Activated B cell treated with CpG ODN at 0.5 μM for 24 hours (primary cell): ENCODE results near the gene KRTAP15-1. TPM values are rescaled to one million over a fixed set of nuclear protein-coding genes. Genes with fewer than 3 reads are reported as not detected.

Experiments
- ATAC-seq: fragments of 200-7000 bp; cut with Tn5 transposase; one replicate; pipeline ENCODE4 v1.10.0; 2021; ENCODE audit warnings: low read depth, mild to moderate bottlenecking, moderate library complexity
- CTCF ChIA-PET: fragments of 350-600 bp; sonication (Branson Sonifier 250); formaldehyde crosslinking; loops from one replicate; lab custom pipeline; 2021; ENCODE audit warnings: antibody characterized with exemption; lab: Charles Lee
- POLR2A ChIA-PET: fragments of 350-600 bp; sonication (Branson Sonifier 250); formaldehyde crosslinking; loops from one replicate; lab custom pipeline; 2021; ENCODE audit warnings: antibody characterized with exemption; lab: Charles Lee
- DNase-seq: peaks from one replicate; pipeline ENCODE4 v3.0.0; 2022
- H3K27ac Mint-ChIP-seq: one replicate; pipeline ENCODE4 v1.8.0; 2020; ENCODE audit warnings: mixed read lengths
- H3K27me3 Mint-ChIP-seq: one replicate; pipeline ENCODE4 v1.8.0; 2021; ENCODE audit warnings: mixed read lengths
- H3K36me3 Mint-ChIP-seq: one replicate; pipeline ENCODE4 v1.8.0; 2021; ENCODE audit warnings: low read depth, mixed read lengths
- H3K4me1 Mint-ChIP-seq: one replicate; pipeline ENCODE4 v1.8.0; 2021; ENCODE audit warnings: mixed read lengths
- H3K4me3 Mint-ChIP-seq: one replicate; pipeline ENCODE4 v1.8.0; 2020; ENCODE audit warnings: mild to moderate bottlenecking, mixed read lengths
- H3K9me3 Mint-ChIP-seq: one replicate; pipeline ENCODE4 v1.8.0; 2020; ENCODE audit warnings: mixed read lengths
- CTCF ChIP-seq: fragments of 200-600 bp; IDR thresholded peaks from one replicate; pipeline ENCODE4 v1.8.0; 2022; ENCODE audit warnings: antibody characterized with exemption, mild to moderate bottlenecking
- intact Hi-C: fragments of 100-400 bp; cut with micrococcal nuclease; formaldehyde crosslinking; loops from one replicate; pipeline ENCODE4 v1.15.1; 2024
- total RNA-seq: library from RNA; stranded (reverse); gene quantifications from 2 replicates; pipeline ENCODE4 v1.2.3, GENCODE V29; 2022

KRTAP15-1 gene
- total RNA-seq, 1 donor from 2014 or later: not detected

- POLR2A ChIA-PET: no interaction called here
- no peak for DNase-seq
- Mint-ChIP-seq H3K9me3 (peaks cover 4% of the 10 kb centered on the region), H3K27ac (no peak overlapping the region), H3K4me1 (no peaks in the 10 kb centered on the region), H3K36me3 (no peaks in the 10 kb centered on the region), H3K4me3 (no peak overlapping the region), H3K27me3 (no peaks in the 10 kb centered on the region)
- no peak for TF ChIP-seq CTCF
- intact Hi-C loops: no loop called here
- CTCF ChIA-PET: no interaction called here
- no peak for ATAC-seq
Observed at GRCh38 chr21:30468900-30469714, 29.0 kb downstream of the KRTAP15-1 start.

GRCh38 chr21:30478004-30478403, 37.9 kb downstream of the KRTAP15-1 start:
- Mint-ChIP-seq H3K36me3 (no peaks in the 10 kb centered on the region), H3K9me3 (peaks cover 4% of the 10 kb centered on the region), H3K27me3 (no peaks in the 10 kb centered on the region), H3K4me1 (no peaks in the 10 kb centered on the region), H3K27ac (no peak overlapping the region), H3K4me3 (no peak overlapping the region)
- ATAC-seq: no peak
- DNase-seq: no peak
- ChIA-PET POLR2A (no interaction called here), CTCF (no interaction called here)
- TF ChIP-seq CTCF: no peak
- intact Hi-C loops: no loop called here

- no peak overlapping the region for H3K27ac Mint-ChIP-seq
- CTCF ChIA-PET: no interaction called here
- no peaks in the 10 kb centered on the region for H3K4me1 Mint-ChIP-seq
- ATAC-seq (no peak), DNase-seq (no peak)
- no peak for TF ChIP-seq CTCF
- POLR2A ChIA-PET: no interaction called here
- H3K27me3 Mint-ChIP-seq: no peaks in the 10 kb centered on the region
- intact Hi-C loops: no loop called here
- H3K4me3 Mint-ChIP-seq: no peak overlapping the region
- H3K9me3 Mint-ChIP-seq: peaks cover 4% of the 10 kb centered on the region
- H3K36me3 Mint-ChIP-seq: no peaks in the 10 kb centered on the region
Observed at GRCh38 chr21:30479259-30479658, 39.2 kb downstream of the KRTAP15-1 start.

GRCh38 chr21:30480145-30480544, 40.1 kb downstream of the KRTAP15-1 start, which contains the start of gene KRTAP19-1:
Gene KRTAP19-1 (minus strand): TSS chr21:30480367. CDS start chr21:30480317, 50 bp downstream.
- ATAC-seq: no peak
- Mint-ChIP-seq H3K9me3 (peaks cover 6% of the 10 kb centered on the region), H3K4me1 (no peaks in the 10 kb centered on the region), H3K27me3 (no peaks in the 10 kb centered on the region), H3K4me3 (no peak within 1 kb of the TSS), H3K36me3 (no peaks in the 10 kb centered on the region), H3K27ac (no peak within 1 kb of the TSS)
- no peak for DNase-seq
- TF ChIP-seq CTCF: no peak
- CTCF ChIA-PET: no interaction called here
- intact Hi-C loops: no loop called here
- POLR2A ChIA-PET: no interaction called here

- Mint-ChIP-seq H3K27me3 (no peaks in the 10 kb centered on the region), H3K9me3 (peaks cover 13% of the 10 kb centered on the region), H3K4me3 (no peak overlapping the region), H3K36me3 (no peaks in the 10 kb centered on the region), H3K27ac (no peak overlapping the region), H3K4me1 (no peaks in the 10 kb centered on the region)
- ChIA-PET CTCF (no interaction called here), POLR2A (no interaction called here)
- no peak for TF ChIP-seq CTCF
- ATAC-seq (no peak), DNase-seq (no peak)
- intact Hi-C loops: no loop called here
Observed at GRCh38 chr21:30482130-30482529, 42.1 kb downstream of the KRTAP15-1 start.
